Activated CD8-positive, alpha-beta memory T cell treated with anti-CD3 and anti-CD28 coated beads for 48 hours (primary cell): ENCODE measurements around the gene UPK3BL2.
A peak's percentile ranks its signal among the peaks of the same experiment; 100 is the strongest.
"Not testable (repeated sequence)": the region's sequence is repeated elsewhere in the genome, so short reads cannot be mapped to it uniquely, and the experiment has no call there.

Experiments
- DNase-seq, 3 experiments: peaks; one replicate each; pipeline ENCODE4 v3.0.0-alpha.2; 2020; ENCODE audit warnings: low read depth in 2 of 3, low spot score in 2 of 3

The UPK3BL2 gene, protein sequence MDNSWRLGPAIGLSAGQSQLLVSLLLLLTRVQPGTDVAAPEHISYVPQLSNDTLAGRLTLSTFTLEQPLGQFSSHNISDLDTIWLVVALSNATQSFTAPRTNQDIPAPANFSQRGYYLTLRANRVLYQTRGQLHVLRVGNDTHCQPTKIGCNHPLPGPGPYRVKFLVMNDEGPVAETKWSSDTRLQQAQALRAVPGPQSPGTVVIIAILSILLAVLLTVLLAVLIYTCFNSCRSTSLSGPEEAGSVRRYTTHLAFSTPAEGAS

DNA sequence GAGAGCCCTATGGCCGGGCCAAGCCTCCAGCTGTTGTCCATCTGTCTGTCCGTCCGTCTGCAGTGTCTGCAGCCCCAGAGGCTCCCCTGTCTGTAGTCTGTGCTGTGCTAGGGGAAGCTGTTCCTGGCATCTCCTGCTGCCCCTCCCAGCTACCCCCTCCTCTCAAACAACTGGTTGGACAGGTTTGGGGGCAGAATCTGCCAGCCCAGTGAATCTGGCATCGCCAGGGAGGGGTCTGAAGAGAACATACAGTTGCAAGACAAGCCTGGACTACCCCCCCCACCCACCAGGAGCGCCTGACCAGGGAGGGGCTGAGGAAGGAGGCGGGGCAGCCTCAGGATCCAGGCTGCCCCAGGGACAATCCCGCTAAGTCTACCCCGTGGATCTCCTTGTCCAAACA is at the start of gene UPK3BL2:
Gene UPK3BL2 (minus strand): TSS at position 101 of the 400 bp plus-strand sequence. CDS start 60 bp downstream, at position 41.
- not testable (repeated sequence) for DNase-seq

DNA sequence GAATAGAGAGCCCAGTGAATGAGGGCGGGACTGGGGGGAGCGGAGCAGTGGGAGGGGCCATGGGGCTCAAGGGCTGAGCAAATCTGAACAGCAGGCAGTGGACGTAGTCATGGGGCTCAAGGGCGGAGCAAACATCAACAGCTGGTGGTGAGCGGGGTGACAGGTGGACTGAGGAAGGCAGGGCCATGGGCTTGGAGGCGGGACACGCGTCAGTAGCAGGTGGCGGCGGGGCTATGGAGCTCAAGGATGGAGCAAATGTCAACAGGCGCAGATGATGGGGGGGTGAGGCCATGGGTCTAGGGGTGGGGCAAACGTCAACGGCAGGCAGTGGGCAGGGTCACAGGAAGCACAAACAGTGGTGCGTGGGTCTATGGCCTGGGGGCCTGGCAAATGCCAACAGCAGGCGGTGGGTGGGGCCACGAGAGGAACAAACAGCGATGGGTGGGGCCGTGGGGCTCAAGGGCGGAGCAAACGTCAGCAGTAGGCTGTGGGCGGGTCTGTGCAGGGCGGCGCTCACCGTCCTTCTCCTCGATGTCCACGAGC is 49.1 kb upstream of the UPK3BL2 start:
- DNase-seq: not testable (repeated sequence)

DNA sequence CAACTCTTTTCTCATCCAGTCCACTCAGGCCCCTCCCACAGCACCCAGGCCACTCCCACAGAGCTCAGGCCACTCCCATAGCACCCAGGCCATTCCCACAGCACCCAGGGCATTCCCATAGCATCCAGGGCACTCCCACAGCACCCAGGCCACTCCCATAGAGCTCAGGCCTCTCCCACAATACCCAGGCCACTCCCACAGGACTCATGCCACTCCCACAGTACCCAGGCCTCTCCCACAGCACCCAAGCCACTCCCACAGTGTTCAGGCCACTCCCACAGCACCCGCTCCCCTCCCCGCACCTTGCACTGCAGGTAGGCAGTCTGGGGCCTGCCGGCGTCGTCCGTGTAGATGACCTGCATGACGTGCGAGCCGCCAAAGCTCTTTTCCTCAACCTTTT is 46.4 kb upstream of the UPK3BL2 start:
- not testable (repeated sequence) for DNase-seq

DNA sequence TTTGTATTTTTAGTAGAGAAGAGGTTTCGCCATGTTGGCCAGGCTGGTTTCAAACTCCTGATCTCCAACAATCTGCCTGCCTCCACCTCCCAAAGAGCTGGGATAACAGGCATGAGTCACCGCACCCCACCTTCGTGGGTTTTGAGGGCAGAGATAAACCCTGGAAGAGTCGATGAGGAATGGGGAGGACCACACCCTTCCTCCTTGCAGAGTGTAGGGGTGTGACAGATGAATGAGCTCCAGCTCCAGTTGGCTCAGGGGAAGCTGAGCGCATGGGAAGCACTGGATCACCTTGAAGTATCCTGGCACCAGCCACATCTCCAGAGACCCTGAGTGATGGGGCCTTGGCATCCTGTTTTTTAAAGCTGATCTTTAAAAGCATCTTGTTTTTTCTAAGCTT is 40.0 kb upstream of the UPK3BL2 start:
- not testable (repeated sequence) for DNase-seq

DNA sequence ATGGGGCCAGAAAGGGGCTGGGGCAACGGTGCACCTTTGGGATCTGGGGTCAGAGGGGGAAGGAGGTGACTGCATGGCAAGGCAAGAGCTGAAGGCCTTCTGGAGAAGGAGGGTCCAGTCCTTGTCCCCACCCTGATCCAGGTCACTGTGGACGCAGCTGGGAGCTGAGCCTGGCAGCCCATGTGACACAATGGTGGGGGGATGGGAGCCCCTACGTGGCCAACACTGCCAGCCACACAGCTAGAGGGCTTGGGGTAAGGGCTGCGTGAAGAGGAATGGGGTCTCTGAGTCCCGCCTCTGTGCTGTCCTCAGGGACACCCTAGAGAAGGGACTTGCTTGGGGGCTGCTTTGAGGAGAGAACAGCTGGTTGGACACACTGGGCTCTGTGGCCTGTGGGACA is 38.2 kb upstream of the UPK3BL2 start:
- not testable (repeated sequence) for DNase-seq

DNA sequence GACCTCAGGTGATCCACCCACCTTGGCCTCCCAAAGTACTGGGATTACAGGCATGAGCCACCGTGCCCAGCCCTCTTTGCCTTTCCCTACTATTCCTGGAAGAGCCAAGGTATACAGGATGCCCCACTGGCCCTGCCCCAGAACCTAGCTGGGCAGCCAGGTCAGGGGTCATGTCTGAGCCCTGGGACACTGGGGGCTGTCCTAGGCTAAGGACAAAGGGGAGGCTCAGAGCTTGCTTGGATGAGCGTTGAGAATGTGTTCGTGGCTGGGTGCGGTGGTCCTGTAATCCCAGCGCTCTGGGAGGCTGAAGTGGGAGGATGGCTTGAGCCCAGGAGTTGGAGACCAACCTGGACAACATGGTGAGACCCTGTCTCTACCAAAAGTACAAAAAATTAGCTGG is 35.0 kb upstream of the UPK3BL2 start:
- DNase-seq: not testable (repeated sequence)

DNA sequence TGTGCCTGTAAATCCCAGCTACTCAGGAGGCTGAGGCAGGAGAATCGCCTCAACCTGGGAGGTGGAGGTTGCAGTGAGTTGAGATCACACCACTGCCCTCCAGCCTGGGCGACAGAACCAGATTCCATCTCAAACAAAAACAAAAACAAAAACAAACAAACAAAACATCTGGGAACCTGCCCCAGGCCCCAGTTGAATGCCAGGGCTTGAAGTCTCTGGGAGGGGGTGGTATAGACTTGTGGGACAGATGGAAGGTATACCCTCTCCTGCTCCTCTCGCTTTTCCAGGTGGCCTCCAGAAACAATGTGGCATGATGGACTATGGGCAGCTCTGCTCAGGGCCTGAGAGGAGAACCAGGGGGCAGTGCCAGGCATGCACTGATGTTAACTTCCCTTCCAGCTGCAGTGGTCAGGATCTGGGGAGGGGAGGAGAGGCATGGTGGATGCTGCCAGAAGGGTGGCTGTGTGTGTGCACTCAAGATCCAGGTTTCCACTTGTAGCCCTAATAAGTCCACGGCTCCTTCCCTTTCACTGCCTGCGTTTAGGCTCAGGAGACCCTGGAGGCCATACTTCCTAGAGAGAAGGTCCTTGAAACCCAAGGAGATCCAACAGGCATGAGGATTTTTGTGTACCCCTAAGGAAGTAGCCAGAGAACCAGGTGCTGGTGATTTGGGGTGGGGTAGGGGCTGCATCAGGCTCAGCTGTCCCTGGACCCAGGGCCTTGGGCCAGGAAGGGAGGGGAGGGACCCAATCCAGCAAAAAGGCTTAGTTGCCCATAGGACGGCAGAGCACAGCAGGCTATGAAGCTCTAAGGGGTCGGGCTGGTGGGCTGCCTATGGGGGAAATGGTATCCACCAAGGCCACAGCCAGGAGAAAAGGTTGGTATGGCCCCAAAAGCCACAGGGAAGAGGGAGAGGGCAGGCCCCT is 34.1 kb upstream of the UPK3BL2 start:
- DNase-seq: not testable (repeated sequence)

DNA sequence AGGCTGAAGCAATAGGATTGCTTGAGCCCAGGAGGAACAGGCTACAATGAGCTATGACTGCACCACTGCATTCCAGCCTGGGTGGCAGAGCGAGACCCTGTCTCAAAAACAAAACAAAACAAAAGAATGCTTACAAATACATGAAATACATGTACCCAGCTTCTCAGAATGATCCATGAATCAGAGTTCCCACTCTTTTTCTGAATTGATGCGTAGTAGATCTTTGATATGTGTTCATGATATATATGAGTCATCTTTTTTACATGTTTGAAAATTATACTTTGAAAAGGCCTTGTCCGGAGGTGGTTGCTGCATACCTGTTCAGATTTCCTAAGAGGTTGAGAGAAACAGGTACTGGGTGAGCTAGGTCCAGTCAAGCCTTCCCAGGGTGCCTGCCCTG is 32.9 kb upstream of the UPK3BL2 start:
- not testable (repeated sequence) for DNase-seq

DNA sequence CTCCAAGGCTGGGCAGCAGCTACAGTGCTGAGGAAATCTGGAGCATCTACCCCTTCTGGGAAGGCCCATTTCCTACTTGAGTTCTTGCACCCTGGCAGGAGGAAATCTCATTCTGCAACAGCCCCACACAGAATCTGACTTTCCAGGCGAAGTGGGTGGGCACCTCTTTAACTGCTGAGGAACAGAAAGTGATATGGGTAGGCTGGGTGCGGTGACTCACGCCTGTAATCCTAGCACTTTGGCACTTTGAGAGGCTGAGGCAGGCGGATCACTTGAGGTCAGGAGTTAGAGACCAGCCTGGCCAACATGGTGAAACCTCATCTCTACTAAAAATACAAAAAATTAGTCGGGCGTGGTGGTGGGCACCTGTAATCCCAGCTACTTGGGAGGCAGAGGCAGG is 31.1 kb upstream of the UPK3BL2 start:
- not testable (repeated sequence) for DNase-seq

DNA sequence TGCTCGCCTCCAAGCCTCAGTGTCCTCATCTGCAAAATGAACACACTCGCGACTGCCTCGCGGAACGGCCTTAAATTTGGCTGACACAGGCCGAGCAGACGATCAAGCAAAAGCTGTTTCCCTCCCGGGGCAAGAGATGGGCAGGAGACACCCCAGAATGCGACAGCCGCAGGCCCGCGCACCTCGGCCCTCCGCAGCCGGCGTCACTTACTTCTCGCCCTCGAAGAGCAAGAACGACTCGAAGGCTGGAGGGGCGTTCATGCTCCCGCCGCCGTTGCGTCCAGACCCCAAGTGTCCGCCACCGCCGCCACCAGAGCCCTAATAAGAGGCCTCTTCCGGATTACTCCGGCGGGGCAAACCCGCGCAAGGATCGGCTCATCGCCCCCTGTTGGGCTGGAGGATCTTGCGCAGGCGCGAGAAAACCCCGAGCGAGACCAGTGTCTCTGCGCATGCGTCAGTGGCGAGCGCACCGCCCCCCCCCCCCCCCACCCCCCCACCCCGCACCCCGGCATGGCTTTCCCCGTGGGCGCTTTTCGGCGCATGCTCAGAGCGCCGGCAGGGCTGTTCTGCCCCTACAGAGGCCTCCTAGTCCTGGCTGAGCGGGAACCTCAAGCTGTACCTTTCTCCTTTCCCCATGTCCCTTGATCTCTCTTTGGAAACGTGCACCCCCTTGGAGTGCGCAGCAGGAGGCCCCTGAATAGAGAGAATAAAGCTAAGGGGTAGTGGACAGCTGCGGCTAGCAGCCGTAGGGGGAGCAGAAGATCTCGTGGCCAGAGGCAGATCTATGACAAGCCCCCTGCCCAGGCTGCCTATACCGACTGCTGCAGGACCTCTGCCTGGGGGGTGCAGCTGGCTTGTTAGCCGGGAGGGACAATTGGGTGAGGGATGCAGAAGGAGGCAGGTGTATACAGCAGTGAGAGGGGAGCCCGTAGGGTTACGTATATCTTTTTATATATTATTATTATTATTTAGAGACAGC is 29.1 kb upstream of the UPK3BL2 start, which contains the start of gene POLR2J3:
Gene POLR2J3 (minus strand): TSS at position 323 of the 979 bp plus-strand sequence. CDS start 62 bp downstream, at position 261.
- DNase-seq: peak; percentile 96 to 100 (median 98)

DNA sequence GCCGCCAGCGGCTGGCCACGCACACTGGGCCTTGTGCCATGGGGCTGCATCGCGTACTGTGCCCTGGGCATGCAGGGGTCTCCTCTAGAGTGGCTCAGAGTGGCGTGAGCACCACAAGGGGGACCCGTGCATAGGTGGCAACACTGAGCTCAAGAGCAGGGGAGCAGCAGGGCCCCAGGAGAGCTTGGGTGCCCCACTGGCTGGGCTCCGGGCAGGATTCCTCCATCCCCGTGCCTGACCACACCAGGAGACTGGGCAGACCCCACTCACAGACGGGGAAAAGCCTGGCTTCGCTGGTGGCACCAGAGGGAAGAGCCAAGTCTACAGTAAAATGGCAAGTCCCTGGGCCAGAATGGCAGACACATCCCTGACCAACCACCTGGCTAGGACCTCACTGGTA is 25.1 kb upstream of the UPK3BL2 start:
- not testable (repeated sequence) for DNase-seq

DNA sequence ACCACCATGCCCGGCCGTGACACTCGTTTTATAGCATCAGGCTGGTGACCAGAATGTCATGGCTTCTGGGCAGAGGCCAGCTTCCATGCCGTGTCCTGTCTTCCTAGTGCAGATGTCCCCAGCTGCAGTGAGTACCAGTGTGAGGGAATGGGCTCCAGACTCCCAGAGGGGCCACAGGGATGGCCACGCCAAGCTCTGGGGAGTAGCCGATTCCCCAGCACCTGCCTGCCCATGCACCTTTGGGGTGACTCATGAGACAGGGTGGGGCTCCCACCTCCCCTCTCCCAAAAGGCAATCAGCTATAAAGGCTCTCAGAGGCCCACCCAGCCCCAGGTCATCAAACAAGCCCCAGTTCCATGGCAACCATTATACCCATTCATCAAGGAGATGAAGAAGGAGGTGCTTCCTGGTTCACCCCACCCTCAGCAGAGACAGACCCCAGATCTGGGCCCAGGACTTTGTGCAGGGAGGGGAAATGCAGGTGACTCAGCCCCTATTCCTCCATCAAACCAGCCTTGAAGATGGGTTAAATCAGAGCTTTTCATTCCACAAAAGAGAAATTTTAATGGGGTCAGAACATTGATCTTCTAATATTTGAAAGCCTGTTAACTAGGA is 7.4 kb upstream of the UPK3BL2 start, which contains the start of gene SPDYE2:
Gene SPDYE2 (plus strand): TSS at position 419 of the 615 bp plus-strand sequence. CDS start 2,030 bp downstream, outside the sequence.
- DNase-seq: not testable (repeated sequence)

DNA sequence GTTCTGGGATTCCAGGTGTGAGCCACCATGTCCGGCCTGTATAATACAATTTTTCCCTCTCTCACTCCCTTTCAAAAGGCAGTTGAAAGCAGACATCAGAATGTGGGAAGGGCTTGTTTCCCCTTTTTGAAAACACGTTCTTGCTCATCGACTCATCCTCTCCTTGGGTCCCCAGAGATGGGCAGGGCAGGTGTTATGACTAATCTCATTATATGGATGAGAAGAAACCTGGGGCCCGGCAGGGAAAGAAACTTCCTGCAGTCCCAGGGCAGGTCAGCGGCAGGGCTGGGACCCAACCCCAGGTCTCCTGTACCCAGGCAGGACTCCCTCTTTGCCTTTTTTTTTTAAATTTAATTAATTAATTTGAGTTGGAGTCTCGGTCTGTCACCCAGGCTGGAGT is 2.9 kb upstream of the UPK3BL2 start:
- DNase-seq: not testable (repeated sequence)

DNA sequence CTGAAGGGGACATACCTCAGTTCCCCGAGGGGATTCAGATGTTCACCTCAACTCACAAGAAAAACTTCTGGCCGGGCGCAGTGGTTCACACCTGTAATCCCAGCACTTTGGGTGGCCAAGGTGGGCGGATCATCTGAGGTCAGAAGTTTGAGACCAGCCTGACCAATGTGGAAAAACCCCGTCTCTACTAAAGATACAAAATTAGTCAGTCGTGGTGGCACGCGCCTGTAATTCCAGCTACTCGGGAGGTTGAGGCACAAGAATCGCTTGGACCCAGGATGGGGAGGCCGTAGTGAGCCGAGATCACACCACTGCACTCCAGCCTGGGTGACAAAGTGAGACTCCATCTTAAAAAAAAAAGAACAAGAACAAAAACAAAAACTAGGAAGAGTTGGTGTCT is 1.8 kb upstream of the UPK3BL2 start:
- not testable (repeated sequence) for DNase-seq

DNA sequence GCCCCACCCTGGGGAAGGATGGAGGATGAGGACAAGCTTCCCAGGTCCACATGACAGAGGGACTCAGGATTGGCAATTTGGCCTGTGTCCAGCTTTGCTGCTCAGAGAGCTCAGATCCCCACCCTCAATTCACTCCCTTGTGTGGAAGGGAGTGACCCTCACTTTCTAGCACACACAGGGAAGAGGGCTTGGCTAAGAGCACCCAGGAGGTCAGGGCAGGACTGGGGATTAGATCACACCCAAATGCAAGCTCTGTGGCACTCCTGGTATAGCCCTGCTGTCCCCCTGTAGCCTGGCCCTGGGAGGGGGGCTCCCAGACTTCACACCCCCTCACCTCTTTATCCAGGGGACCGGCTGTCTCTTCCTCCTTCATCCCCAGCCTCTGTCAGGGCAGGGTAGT is 876 bp upstream of the UPK3BL2 start:
- DNase-seq: not testable (repeated sequence)

DNA sequence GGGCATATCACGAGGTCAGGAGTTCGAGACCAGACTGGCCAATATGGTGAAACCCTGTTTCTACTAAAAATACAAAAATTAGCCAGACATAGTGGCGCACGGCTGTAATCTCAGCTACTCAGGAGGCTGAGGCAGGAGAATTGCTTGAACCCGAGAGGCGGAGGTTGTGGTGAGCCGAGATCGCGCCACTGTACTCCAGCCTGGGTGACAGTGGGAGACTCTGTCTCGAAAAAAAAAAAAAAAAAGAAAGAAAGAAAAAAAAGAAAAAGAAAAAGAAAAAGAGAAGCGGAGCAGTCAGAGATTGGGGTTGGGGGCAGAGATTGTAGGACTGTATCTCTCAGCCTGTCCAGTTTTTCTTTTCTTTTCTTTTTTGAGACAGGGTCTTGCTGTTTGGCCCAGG is 725 bp downstream of the UPK3BL2 start:
- not testable (repeated sequence) for DNase-seq

DNA sequence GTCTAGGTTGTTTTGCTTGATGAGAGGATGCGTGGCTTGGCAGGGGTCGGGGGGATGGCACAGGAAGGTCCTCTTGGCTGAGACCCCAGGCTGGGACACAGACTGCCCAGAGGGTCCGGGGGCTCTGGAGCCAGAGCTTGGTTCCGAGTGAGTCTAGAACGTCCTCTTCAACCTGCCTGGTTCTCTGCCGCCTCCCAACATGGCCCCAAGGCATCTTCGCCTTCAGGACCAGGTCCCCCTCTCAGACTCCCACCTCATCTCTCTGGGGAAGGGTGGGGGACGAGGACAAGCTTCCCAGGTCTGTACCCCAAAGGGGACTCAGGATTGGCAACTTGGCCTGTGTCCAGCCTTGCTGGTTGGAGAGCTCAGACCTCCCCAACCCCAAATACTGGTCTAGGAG is 1.4 kb downstream of the UPK3BL2 start:
- not testable (repeated sequence) for DNase-seq

DNA sequence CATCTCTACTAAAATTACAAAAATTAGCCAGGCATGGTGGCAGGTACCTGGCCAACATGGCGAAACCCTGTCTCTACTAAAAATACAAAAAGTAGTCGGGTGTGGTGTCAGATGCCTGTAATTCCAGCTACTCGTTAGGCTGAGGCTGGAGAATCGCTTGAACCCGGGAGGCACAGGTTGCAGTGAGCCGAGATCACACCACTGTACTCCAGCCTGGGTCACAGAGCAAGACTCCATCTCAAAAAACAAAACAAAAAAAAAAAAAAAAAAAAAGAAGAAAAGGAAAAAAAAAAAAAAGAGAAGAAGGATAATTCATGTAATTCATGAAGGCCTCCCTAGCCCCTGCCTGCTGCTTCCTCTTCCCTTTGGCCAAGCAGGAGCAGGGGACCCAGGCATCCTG is 2.9 kb downstream of the UPK3BL2 start:
- not testable (repeated sequence) for DNase-seq

DNA sequence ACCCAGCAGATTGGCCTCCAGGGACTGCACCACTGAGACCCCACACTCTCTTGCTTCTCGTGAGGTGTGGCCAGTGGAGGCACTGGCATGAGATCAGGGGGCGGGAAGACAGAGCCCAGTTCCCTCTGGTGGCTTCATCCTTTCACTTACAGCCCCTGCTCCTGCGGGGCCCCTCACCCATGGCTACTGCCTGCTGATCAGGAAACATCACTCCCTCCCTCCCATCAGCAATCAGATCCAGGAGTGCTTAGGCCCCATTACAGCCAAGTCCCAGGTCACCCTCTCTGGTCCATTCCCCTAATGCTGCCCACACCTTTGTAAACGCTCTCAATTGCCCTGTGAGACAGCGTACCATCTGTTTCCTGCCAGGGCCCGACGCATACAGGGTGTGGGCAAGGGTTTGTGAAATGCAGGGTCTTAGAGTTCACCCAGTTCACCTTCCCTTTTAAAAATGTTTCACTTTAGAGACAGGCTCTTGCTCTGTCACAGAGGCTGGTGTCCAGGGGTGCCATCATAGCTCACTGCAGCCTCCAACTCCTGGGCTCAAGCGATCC is 8.4 kb downstream of the UPK3BL2 start:
- DNase-seq: not testable (repeated sequence)
